HCT116 (cell line): ENCODE results near the gene FCGR3A. TPM values are rescaled to one million over a fixed set of nuclear protein-coding genes. Genes with fewer than 3 reads are reported as not detected.
"Not testable (repeated sequence)": the region's sequence is repeated elsewhere in the genome, so short reads cannot be mapped to it uniquely, and the experiment has no call there.

Source experiments
- ATAC-seq: fragments of 200-7000 bp; cut with Tn5 transposase; 2 replicates; pipeline ENCODE4 v1.9.1; 2020; ENCODE audit warnings: mild to moderate bottlenecking, moderate library complexity
- BruUV-seq: library from RNA; stranded (reverse); fragments of 400-500 nt; replicated peaks from 2 replicates; lab custom pipeline; 2021; lab: Mats Ljungman, UMichigan
- CTCF ChIA-PET: fragments of 300-600 bp; sonication (Branson Sonifier 250); formaldehyde crosslinking; loops from one replicate; lab custom pipeline; 2021; ENCODE audit warnings: antibody characterized with exemption; lab: Charles Lee
- POLR2A ChIA-PET: fragments of 300-600, 350-600 bp; sonication (Branson Sonifier 250); formaldehyde crosslinking; loops from one replicate; lab custom pipeline; 2021; ENCODE audit warnings: antibody characterized with exemption; lab: Charles Lee
- RAD21 ChIA-PET, 2 experiments: fragments of 300-600 bp; sonication (Branson Sonifier 250); formaldehyde crosslinking; loops; one replicate each; lab custom pipeline; 2023; ENCODE audit warnings: low total read pairs in 2 of 2; ENCODE audit not compliant: uncharacterized antibody in 2 of 2, unreplicated experiment in 2 of 2, low non-redundant PET in 1 of 2; lab: Charles Lee
- DNase-seq: peaks from one replicate; pipeline ENCODE4 v3.0.0-alpha.2; 2010; ENCODE audit warnings: low read depth, low spot score
- H2AFZ ChIP-seq: fragments of 200-600 bp; shearing (Covaris generic), sonication (generic); 2 replicates; pipeline ENCODE4 v1.6.1; 2017; ENCODE audit warnings: low read depth, mixed run types, mixed read lengths, antibody characterized with exemption, low read length; ENCODE audit not compliant: poor library complexity, severe bottlenecking
- H3K27ac ChIP-seq: 2 replicates; pipeline ENCODE4 v1.5.1; 2012; ENCODE audit warnings: low read depth, low read length
- H3K27me3 ChIP-seq: fragments of 200-600 bp; sonication (generic); 2 replicates; pipeline ENCODE4 v1.6.1; 2016; ENCODE audit warnings: mixed run types, low read length, mixed read lengths; ENCODE audit not compliant: insufficient read depth
- H3K36me3 ChIP-seq, 2 experiments: fragments of 200-500 bp in 1 of 2; fragments of 200-600 bp in 1 of 2; sonication (Bioruptor generic) in 1 of 2; sonication (generic) in 1 of 2; 2 replicates each; pipeline versions ENCODE4 v1.5.1 to v1.6.1; 2014 to 2016; ENCODE audit warnings: low read length in 2 of 2, inconsistent platforms in 1 of 2, mixed read lengths in 1 of 2, mixed run types in 1 of 2; ENCODE audit not compliant: insufficient read depth in 2 of 2, control insufficient read depth in 1 of 2
- H3K4me1 ChIP-seq, 2 experiments: fragments of 200-600 bp in 1 of 2; sonication (generic) in 1 of 2; 2 replicates each; pipeline versions ENCODE4 v1.5.1 to v1.6.1; 2012 to 2017; ENCODE audit warnings: low read length in 2 of 2, inconsistent platforms in 1 of 2, mild to moderate bottlenecking in 1 of 2, mixed read lengths in 1 of 2, mixed run types in 1 of 2, moderate library complexity in 1 of 2; ENCODE audit not compliant: insufficient read depth in 2 of 2, control insufficient read depth in 1 of 2
- H3K4me2 ChIP-seq: fragments of 200-600 bp; sonication (generic); 2 replicates; pipeline ENCODE4 v1.6.1; 2017; ENCODE audit warnings: mixed run types, low read length, mixed read lengths
- H3K4me3 ChIP-seq, 2 experiments: fragments of 200-600 bp in 1 of 2; sonication (generic) in 1 of 2; replicated peaks in 1 of 2; 2 replicates each; pipeline ENCODE4 v1.5.1; 2011 to 2016; ENCODE audit warnings: low read length in 2 of 2, control low read depth in 1 of 2, low read depth in 1 of 2, mild to moderate bottlenecking in 1 of 2, mixed read lengths in 1 of 2, mixed run types in 1 of 2
- H3K79me2 ChIP-seq: fragments of 200-600 bp; sonication (generic); 2 replicates; pipeline ENCODE4 v1.6.1; 2017; ENCODE audit warnings: mild to moderate bottlenecking, mixed run types, low read length, moderate library complexity, mixed read lengths; ENCODE audit not compliant: insufficient read depth
- H3K9ac ChIP-seq: fragments of 200-600 bp; sonication (generic); 2 replicates; pipeline ENCODE4 v1.6.1; 2016; ENCODE audit warnings: low read length, mixed read lengths
- H3K9me2 ChIP-seq: fragments of 200-600 bp; sonication (generic), shearing (Covaris generic); 2 replicates; pipeline ENCODE4 v1.6.1; 2017; ENCODE audit warnings: mixed run types, mild to moderate bottlenecking, moderate library complexity; ENCODE audit not compliant: insufficient read depth
- H3K9me3 ChIP-seq, 2 experiments: fragments of 200-500 bp in 1 of 2; fragments of 200-600 bp in 1 of 2; sonication (Bioruptor generic) in 1 of 2; sonication (generic) in 1 of 2; 2 replicates each; pipeline ENCODE4 v1.6.1; 2014 to 2017; ENCODE audit warnings: low read length in 2 of 2, mixed read lengths in 2 of 2, inconsistent platforms in 1 of 2, low read depth in 1 of 2, mild to moderate bottlenecking in 1 of 2, mixed run types in 1 of 2, moderate library complexity in 1 of 2; ENCODE audit not compliant: control insufficient read depth in 1 of 2, insufficient read depth in 1 of 2
- H4K20me1 ChIP-seq: fragments of 200-600 bp; sonication (generic), shearing (Covaris generic); 2 replicates; pipeline ENCODE4 v1.6.1; 2017; ENCODE audit warnings: mixed run types, mild to moderate bottlenecking, moderate library complexity; ENCODE audit not compliant: insufficient read depth
- TCF7L2 ChIP-seq: IDR thresholded peaks from 2 replicates; pipeline ENCODE4 v1.7.0; 2011; ENCODE audit warnings: borderline replicate concordance, inconsistent platforms; ENCODE audit not compliant: insufficient read depth, insufficient read length; ENCODE audit errors: extremely low read depth
- intact Hi-C: fragments of 100-400 bp; cut with micrococcal nuclease; formaldehyde crosslinking; loops from 2 replicates; pipeline ENCODE4 v1.10.0; 2022
- total RNA-seq: library from RNA; stranded (reverse); gene quantifications from one replicate; pipeline ENCODE4 v1.2.1, GENCODE V29; 2021; ENCODE audit not compliant: unreplicated experiment

Gene FCGR3A
- total RNA-seq, 1 experiment from 2014 or later: 0.17 TPM

- POLR2A ChIA-PET, H3K27me3 ChIP-seq, DNase-seq, H3K9ac ChIP-seq, H3K9me3 ChIP-seq, H3K4me1 ChIP-seq, RAD21 ChIA-PET, H2AFZ ChIP-seq, H3K9me2 ChIP-seq, H4K20me1 ChIP-seq, H3K36me3 ChIP-seq, H3K27ac ChIP-seq, H3K4me3 ChIP-seq, intact Hi-C loops, H3K4me2 ChIP-seq, H3K79me2 ChIP-seq, BruUV-seq, ATAC-seq, CTCF ChIA-PET: not testable (repeated sequence)
These were observed 36.2 kb downstream of the FCGR3A start for GRCh38 chr1:161513448-161513780.

GRCh38 chr1:161512636-161513447 lies 36.8 kb downstream of the FCGR3A start:
- H3K9me3 ChIP-seq, POLR2A ChIA-PET, DNase-seq, RAD21 ChIA-PET, H3K27ac ChIP-seq, ATAC-seq, H3K36me3 ChIP-seq, H2AFZ ChIP-seq, intact Hi-C loops, H3K9ac ChIP-seq, BruUV-seq, H3K4me1 ChIP-seq, H3K9me2 ChIP-seq, H3K27me3 ChIP-seq, CTCF ChIA-PET, H3K4me3 ChIP-seq, H3K79me2 ChIP-seq, H3K4me2 ChIP-seq, H4K20me1 ChIP-seq: not testable (repeated sequence)

- no peaks in the 10 kb centered on the region for H3K79me2 ChIP-seq
- ChIA-PET RAD21 (no interaction called here), POLR2A (no interaction called here), CTCF (no interaction called here)
- no peaks in the 10 kb centered on the region for H3K36me3 ChIP-seq
- no peaks in the 10 kb centered on the region for H3K4me1 ChIP-seq
- ATAC-seq (no peak), DNase-seq (no peak)
- no peak for TF ChIP-seq TCF7L2
- intact Hi-C loops: no loop called here
- H4K20me1 ChIP-seq: no peaks in the 10 kb centered on the region
- no peaks in the 10 kb centered on the region for H3K9me2 ChIP-seq
- no peaks in the 10 kb centered on the region for H3K9me3 ChIP-seq
- no TSS peak for BruUV-seq
- no peak overlapping the region for H3K4me2 ChIP-seq
- H2AFZ ChIP-seq: no peak overlapping the region
- no peak overlapping the region for H3K9ac ChIP-seq
- H3K27me3 ChIP-seq: no peaks in the 10 kb centered on the region
- H3K4me3 ChIP-seq: no peak overlapping the region
- H3K27ac ChIP-seq: no peak overlapping the region
These were observed 37.9 kb downstream of the FCGR3A start for GRCh38 chr1:161511756-161512060.
